Body of pancreas (tissue), 4 donors: Measurements from ENCODE around the gene RNASEH2B. TPM values are rescaled to one million over a fixed set of nuclear protein-coding genes. Genes with fewer than 3 reads are reported as not detected.

ENCODE experiments used
- ATAC-seq: fragments of 150-250 bp; one replicate; pipeline ENCODE4 v1.9.1; 2016
- DNase-seq, 4 donors: peaks; one replicate each; pipeline ENCODE4 v3.0.0-alpha.2; 2019
- H3K27ac ChIP-seq, 4 donors: fragments of 200-600 bp; sonication (generic); 1 replicate in 3 of 4; 2 replicates in 1 of 4; pipeline versions ENCODE4 v1.5.1 to v1.6.1; 2016 to 2019; ENCODE audit warnings: mild to moderate bottlenecking in 1 of 4, mixed read lengths in 1 of 4, moderate library complexity in 1 of 4
- H3K27me3 ChIP-seq, 2 donors: fragments of 200-600 bp; sonication (generic); one replicate each; pipeline ENCODE4 v1.6.0; 2016; ENCODE audit warnings: mild to moderate bottlenecking in 1 of 2
- H3K36me3 ChIP-seq, 2 donors: fragments of 200-600 bp; sonication (generic); replicated peaks in 1 of 2; 2 replicates each; pipeline ENCODE4 v1.5.1; 2016; ENCODE audit warnings: low read depth in 2 of 2; ENCODE audit not compliant: insufficient read depth in 1 of 2
- H3K4me1 ChIP-seq: fragments of 200-600 bp; sonication (generic); one replicate; pipeline ENCODE4 v1.6.0; 2016
- H3K4me3 ChIP-seq, 2 donors: fragments of 200-600 bp; sonication (generic); 1 replicate in 1 of 2; 2 replicates in 1 of 2; pipeline ENCODE4 v1.5.1; 2016 to 2019
- H3K9me3 ChIP-seq, 3 donors: fragments of 200-600 bp; sonication (generic); 1 replicate in 2 of 3; 2 replicates in 1 of 3; pipeline ENCODE4 v1.5.1; 2016
- POLR2A ChIP-seq, 3 donors: fragments of 450-650 bp; IDR thresholded peaks; one replicate each; pipeline ENCODE4 v1.6.1; 2016; ENCODE audit warnings: antibody characterized with exemption in 3 of 3, mild to moderate bottlenecking in 2 of 3
- WGBS, 2 donors: methylation state at CpG; one replicate each; pipeline ENCODE4 v1.1.5; 2017; 5-methylcytosine and 5-hydroxymethylcytosine counted together
- intact Hi-C: fragments of 100-400 bp; cut with DNase I; formaldehyde crosslinking; loops from one replicate; pipeline ENCODE4 v1.15.1; 2023
- total RNA-seq, 2 donors: library from RNA; depleted of rRNA; stranded (reverse); fragments of >200 nt; gene quantifications; one replicate each; pipeline ENCODE4 v1.1.0, GENCODE V29; 2016
- TF ChIP-seq, protein P1 (sequence below), 7 experiments: fragments of 450-650 bp in 4 of 7; fragments of 200-600 bp in 3 of 7; sonication (generic) in 3 of 7; IDR thresholded peaks; one replicate each; pipeline ENCODE4 v1.5.1; 2016 to 2019; ENCODE audit warnings: antibody characterized with exemption in 7 of 7

RNASEH2B gene
- total RNA-seq, 2 donors from 2014 or later = 17.1 to 34.2 TPM

DNA sequence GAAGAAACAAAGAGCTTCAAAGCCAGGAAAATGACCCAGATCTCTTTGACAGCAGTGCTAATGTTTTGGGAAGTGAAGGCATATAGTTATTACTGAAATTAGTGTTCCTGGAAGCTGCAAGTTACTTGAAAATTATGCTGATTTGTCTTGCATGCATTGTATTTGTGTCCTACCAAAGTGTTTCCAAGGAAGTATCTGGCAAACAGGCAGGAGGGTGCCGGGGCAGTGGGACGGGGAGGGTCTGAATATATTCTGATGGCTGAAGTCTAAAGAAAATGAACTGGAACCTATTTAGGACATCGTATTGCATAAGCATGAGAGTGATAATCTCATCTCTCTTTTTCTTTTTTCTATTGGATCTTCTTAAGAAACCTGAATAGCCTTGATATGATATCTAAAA, 9.0 kb downstream of the RNASEH2B start:
- intact Hi-C loops = no loop called here
- 77 to 93% methylated on average over 3 of the region's 3 CpGs for WGBS, 2 donors
- H3K27ac ChIP-seq = no peak overlapping the region
- H3K27me3 ChIP-seq = no peaks in the 10 kb centered on the region
- no peak for TF ChIP-seq POLR2A (IDR thresholded peaks at IDR 0.05)
- TF ChIP-seq, protein P1, sequence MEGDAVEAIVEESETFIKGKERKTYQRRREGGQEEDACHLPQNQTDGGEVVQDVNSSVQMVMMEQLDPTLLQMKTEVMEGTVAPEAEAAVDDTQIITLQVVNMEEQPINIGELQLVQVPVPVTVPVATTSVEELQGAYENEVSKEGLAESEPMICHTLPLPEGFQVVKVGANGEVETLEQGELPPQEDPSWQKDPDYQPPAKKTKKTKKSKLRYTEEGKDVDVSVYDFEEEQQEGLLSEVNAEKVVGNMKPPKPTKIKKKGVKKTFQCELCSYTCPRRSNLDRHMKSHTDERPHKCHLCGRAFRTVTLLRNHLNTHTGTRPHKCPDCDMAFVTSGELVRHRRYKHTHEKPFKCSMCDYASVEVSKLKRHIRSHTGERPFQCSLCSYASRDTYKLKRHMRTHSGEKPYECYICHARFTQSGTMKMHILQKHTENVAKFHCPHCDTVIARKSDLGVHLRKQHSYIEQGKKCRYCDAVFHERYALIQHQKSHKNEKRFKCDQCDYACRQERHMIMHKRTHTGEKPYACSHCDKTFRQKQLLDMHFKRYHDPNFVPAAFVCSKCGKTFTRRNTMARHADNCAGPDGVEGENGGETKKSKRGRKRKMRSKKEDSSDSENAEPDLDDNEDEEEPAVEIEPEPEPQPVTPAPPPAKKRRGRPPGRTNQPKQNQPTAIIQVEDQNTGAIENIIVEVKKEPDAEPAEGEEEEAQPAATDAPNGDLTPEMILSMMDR (IDR thresholded peaks at IDR 0.05) = no peak
- DNase-seq (no peak), ATAC-seq (no peak)
- no peak overlapping the region for H3K4me3 ChIP-seq
- H3K4me1 ChIP-seq = peaks cover 6% of the 10 kb centered on the region
- peaks cover 0 to 6% (median 0%) of the 10 kb centered on the region in 3 donors for H3K9me3 ChIP-seq
- no peaks in the 10 kb centered on the region for H3K36me3 ChIP-seq

DNA sequence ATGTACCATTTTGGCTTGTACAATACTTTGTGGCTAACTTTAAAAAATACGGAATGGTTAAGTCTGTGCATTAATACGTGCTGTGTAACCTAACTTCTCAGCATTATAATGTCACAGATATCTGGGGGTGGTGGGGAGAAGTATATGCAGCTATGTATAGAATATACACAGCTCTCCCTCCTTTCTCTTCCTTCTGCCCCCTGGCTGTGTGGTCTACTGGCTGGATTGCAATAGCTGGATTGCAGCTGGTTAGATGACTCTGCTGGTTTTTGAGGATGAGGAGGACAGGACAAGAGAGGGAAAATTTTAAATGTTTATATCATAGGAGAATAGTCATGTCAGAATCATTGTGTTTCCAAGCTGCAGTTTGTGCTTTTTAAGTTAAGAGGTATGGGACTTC, 9.7 kb downstream of the RNASEH2B start:
- H3K27me3 ChIP-seq = no peaks in the 10 kb centered on the region
- H3K36me3 ChIP-seq = no peaks in the 10 kb centered on the region
- no peak for DNase-seq
- WGBS, 2 donors = 78 to 97% methylated on average over 2 of the region's 2 CpGs
- TF ChIP-seq, protein P1 (IDR thresholded peaks at IDR 0.05) = no peak
- TF ChIP-seq POLR2A (IDR thresholded peaks at IDR 0.05) = no peak
- H3K27ac ChIP-seq = no peak overlapping the region
- peaks cover 0 to 10% (median 0%) of the 10 kb centered on the region in 3 donors for H3K9me3 ChIP-seq
- peaks cover 6% of the 10 kb centered on the region for H3K4me1 ChIP-seq
- intact Hi-C loops = no loop called here
- ATAC-seq = no peak
- H3K4me3 ChIP-seq = no peak overlapping the region

DNA sequence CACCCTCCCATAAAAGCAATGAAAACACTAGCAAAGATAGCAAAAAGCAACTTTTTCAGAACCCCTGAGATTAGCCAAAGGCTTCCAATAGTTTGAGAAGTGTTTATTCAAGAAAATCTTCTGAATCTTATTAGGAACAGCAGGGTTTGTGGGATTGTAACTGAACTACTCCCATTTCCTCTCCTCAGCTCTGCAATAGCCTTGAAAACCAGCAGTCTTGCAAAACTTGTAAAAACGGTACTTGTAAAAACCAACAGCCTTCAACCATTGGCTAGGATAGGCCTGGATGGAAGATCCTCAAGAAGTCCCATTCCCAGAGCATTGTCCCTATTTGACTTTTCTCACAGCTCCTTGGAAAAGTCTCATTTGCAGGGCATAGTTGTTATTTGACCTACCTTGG, 12.1 kb downstream of the RNASEH2B start:
- Histone ChIP-seq H3K9me3 (peaks cover 0 to 14% (median 0%) of the 10 kb centered on the region in 3 donors), H3K4me1 (peaks cover 4% of the 10 kb centered on the region), H3K4me3 (no peak overlapping the region), H3K36me3 (no peaks in the 10 kb centered on the region), H3K27me3 (no peaks in the 10 kb centered on the region), H3K27ac (no peak overlapping the region)
- ATAC-seq (no peak), DNase-seq (no peak)
- 77 to 94% methylated on average over 1 of the region's 1 CpG for WGBS, 2 donors
- intact Hi-C loops = no loop called here
- TF ChIP-seq, protein P1 (IDR thresholded peaks at IDR 0.05) = no peak
- no peak for TF ChIP-seq POLR2A (IDR thresholded peaks at IDR 0.05)

DNA sequence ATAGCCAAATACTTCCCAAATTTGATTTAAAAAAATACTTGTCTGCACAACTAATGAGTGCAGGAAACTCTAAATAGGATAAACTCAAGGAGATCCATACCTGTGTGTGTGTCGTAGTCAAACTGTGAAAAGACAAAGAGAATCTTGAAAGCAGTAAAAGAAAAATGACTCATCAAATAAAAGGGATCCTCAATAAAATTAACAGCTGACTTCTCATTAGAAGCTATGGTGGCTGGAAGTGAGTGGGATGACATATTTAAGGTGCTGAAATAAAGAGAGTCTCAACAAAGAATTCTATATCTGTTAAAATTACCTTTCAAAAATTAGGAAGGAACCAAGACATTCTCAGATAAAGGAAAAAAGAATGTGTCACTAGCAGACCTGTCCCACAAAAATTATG, 13.7 kb downstream of the RNASEH2B start:
- H3K27me3 ChIP-seq = no peaks in the 10 kb centered on the region
- no peaks in the 10 kb centered on the region for H3K36me3 ChIP-seq
- H3K4me1 ChIP-seq = no peaks in the 10 kb centered on the region
- H3K4me3 ChIP-seq = no peak overlapping the region
- WGBS, 2 donors = 91 to 100% methylated on average over 1 of the region's 1 CpG
- no peak overlapping the region for H3K27ac ChIP-seq
- peaks cover 0 to 14% (median 0%) of the 10 kb centered on the region in 3 donors for H3K9me3 ChIP-seq
- intact Hi-C loops = no loop called here
- ATAC-seq (no peak), DNase-seq (no peak)
- TF ChIP-seq, protein P1 (IDR thresholded peaks at IDR 0.05) = no peak
- no peak for TF ChIP-seq POLR2A (IDR thresholded peaks at IDR 0.05)

DNA sequence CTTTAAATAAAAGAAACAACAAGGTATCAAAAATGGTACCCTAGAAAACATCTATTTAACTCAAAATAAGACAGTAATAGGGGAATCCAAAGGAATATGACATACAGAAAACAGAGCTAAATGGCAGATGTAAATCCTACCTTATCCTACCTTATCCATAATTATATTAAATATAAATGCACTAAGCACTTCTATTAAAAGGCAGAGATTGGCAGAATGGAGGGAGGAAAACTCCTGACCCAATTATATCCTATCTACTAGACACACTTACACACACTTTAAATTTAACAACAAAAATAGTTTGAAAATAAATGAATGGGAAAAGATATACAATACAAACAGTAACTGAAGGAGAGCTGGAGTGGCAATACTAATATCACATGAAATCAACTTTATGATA, 14.4 kb downstream of the RNASEH2B start:
- intact Hi-C loops = no loop called here
- ATAC-seq = no peak
- no peaks in the 10 kb centered on the region for H3K27me3 ChIP-seq
- H3K36me3 ChIP-seq = no peaks in the 10 kb centered on the region
- H3K4me1 ChIP-seq = no peaks in the 10 kb centered on the region
- TF ChIP-seq, protein P1 (IDR thresholded peaks at IDR 0.05) = no peak
- TF ChIP-seq POLR2A (IDR thresholded peaks at IDR 0.05) = no peak
- H3K9me3 ChIP-seq = peaks cover 0 to 14% (median 0%) of the 10 kb centered on the region in 3 donors
- no peak overlapping the region for H3K4me3 ChIP-seq
- H3K27ac ChIP-seq = no peak overlapping the region
- DNase-seq = no peak
